CD14-positive monocyte (primary cell): ENCODE data around the gene SEC14L1. TPM values are rescaled to one million over a fixed set of nuclear protein-coding genes. Genes with fewer than 3 reads are reported as not detected.

Source experiments
- DNase-seq, 3 donors: peaks; one replicate each; pipeline ENCODE4 v3.0.0-alpha.2; 2011 to 2022
- H2AFZ ChIP-seq: 2 replicates; pipeline ENCODE4 v1.6.0; 2012; ENCODE audit warnings: mild to moderate bottlenecking, low read depth, low read length, inconsistent platforms; ENCODE audit not compliant: insufficient read depth, poor library complexity, severe bottlenecking
- H3K27ac ChIP-seq, 2 donors: 1 replicate in 1 of 2; 2 replicates in 1 of 2; pipeline ENCODE4 v1.5.1; 2012 to 2013; ENCODE audit warnings: low read length in 2 of 2, control low read depth in 1 of 2, inconsistent platforms in 1 of 2, low read depth in 1 of 2, mild to moderate bottlenecking in 1 of 2
- H3K27me3 ChIP-seq, 2 donors: one replicate each; pipeline versions ENCODE4 v1.6.0 to v1.6.1; 2011 to 2013; ENCODE audit warnings: low read length in 2 of 2; ENCODE audit not compliant: control insufficient read depth in 2 of 2, insufficient read depth in 2 of 2
- H3K36me3 ChIP-seq, 2 donors: replicated peaks in 1 of 2; 1 replicate in 1 of 2; 2 replicates in 1 of 2; pipeline versions ENCODE4 v1.5.1 to v1.6.1; 2012 to 2013; ENCODE audit warnings: low read length in 2 of 2, control low read depth in 1 of 2, inconsistent platforms in 1 of 2, mild to moderate bottlenecking in 1 of 2; ENCODE audit not compliant: insufficient read depth in 2 of 2, control insufficient read depth in 1 of 2
- H3K4me1 ChIP-seq, 2 donors: 1 replicate in 1 of 2; 2 replicates in 1 of 2; pipeline versions ENCODE4 v1.5.1 to v1.6.1; 2012 to 2013; ENCODE audit warnings: low read length in 2 of 2, control low read depth in 1 of 2, inconsistent platforms in 1 of 2, mild to moderate bottlenecking in 1 of 2, moderate library complexity in 1 of 2; ENCODE audit not compliant: insufficient read depth in 2 of 2, control insufficient read depth in 1 of 2
- H3K4me2 ChIP-seq: replicated peaks from 2 replicates; pipeline ENCODE3; 2012; ENCODE audit warnings: low read length, moderate library complexity, mild to moderate bottlenecking; ENCODE audit not compliant: poor library complexity, severe bottlenecking; ENCODE audit errors: extremely low read depth
- H3K4me3 ChIP-seq, 3 experiments: fragments of 200-600 bp in 1 of 3; sonication (generic) in 1 of 3; replicated peaks in 1 of 3; 1 replicate in 2 of 3; 2 replicates in 1 of 3; pipeline ENCODE4 v1.5.1; 2011 to 2013; ENCODE audit warnings: low read length in 3 of 3, mild to moderate bottlenecking in 3 of 3, control low read depth in 2 of 3, low read depth in 2 of 3, inconsistent platforms in 1 of 3, moderate library complexity in 1 of 3
- H3K79me2 ChIP-seq: 2 replicates; pipeline ENCODE4 v1.6.0; 2012; ENCODE audit warnings: mild to moderate bottlenecking, control low read depth, inconsistent platforms, low read length, moderate library complexity; ENCODE audit not compliant: insufficient read depth
- H3K9ac ChIP-seq: 2 replicates; pipeline ENCODE4 v1.6.0; 2017; ENCODE audit warnings: low read length, mild to moderate bottlenecking; ENCODE audit not compliant: insufficient read depth, poor library complexity, severe bottlenecking
- H3K9me3 ChIP-seq, 2 donors: replicated peaks in 1 of 2; 1 replicate in 1 of 2; 2 replicates in 1 of 2; pipeline versions ENCODE4 v1.5.1 to v1.6.1; 2012 to 2013; ENCODE audit warnings: low read length in 2 of 2, control low read depth in 1 of 2; ENCODE audit not compliant: control insufficient read depth in 1 of 2, insufficient read depth in 1 of 2
- H4K20me1 ChIP-seq: 2 replicates; pipeline ENCODE4 v1.6.0; 2012; ENCODE audit warnings: mild to moderate bottlenecking, low read length, control low read depth, moderate library complexity; ENCODE audit not compliant: insufficient read depth
- H3K27ac Mint-ChIP-seq, 7 donors: one replicate each; pipeline ENCODE4 v1.8.0; 2020; ENCODE audit warnings: mild to moderate bottlenecking in 7 of 7, mixed read lengths in 7 of 7, moderate library complexity in 6 of 7, inconsistent platforms in 2 of 7
- H3K27me3 Mint-ChIP-seq, 3 donors: one replicate each; pipeline ENCODE4 v1.8.0; 2021 to 2022; ENCODE audit warnings: low read depth in 3 of 3, mild to moderate bottlenecking in 3 of 3, mixed read lengths in 3 of 3, moderate library complexity in 3 of 3, inconsistent platforms in 1 of 3
- H3K36me3 Mint-ChIP-seq, 2 donors: one replicate each; pipeline ENCODE4 v1.8.0; 2020; ENCODE audit warnings: mixed read lengths in 2 of 2, inconsistent platforms in 1 of 2, mild to moderate bottlenecking in 1 of 2
- H3K4me1 Mint-ChIP-seq: one replicate; pipeline ENCODE4 v1.8.0; 2020; ENCODE audit warnings: mild to moderate bottlenecking, mixed read lengths
- H3K4me3 Mint-ChIP-seq, 2 donors: one replicate each; pipeline ENCODE4 v1.8.0; 2020; ENCODE audit warnings: mild to moderate bottlenecking in 2 of 2, mixed read lengths in 2 of 2, moderate library complexity in 1 of 2
- H3K9me3 Mint-ChIP-seq, 7 donors: one replicate each; pipeline ENCODE4 v1.8.0; 2020 to 2022; ENCODE audit warnings: mixed read lengths in 7 of 7, mild to moderate bottlenecking in 6 of 7, moderate library complexity in 6 of 7, inconsistent platforms in 2 of 7
- WGBS: methylation state at CpG from one replicate; pipeline ENCODE4 v1.1.5; 2013; ENCODE audit warnings: missing lambda C conversion rate; ENCODE audit not compliant: insufficient coverage; 5-methylcytosine and 5-hydroxymethylcytosine counted together
- intact Hi-C, 2 donors: fragments of 100-400 bp; cut with micrococcal nuclease; formaldehyde crosslinking; loops; one replicate each; pipeline versions ENCODE4 v1.15.0 to v1.15.1; 2023
- polyA plus RNA-seq, 3 donors: library from polyadenylated mRNA; depleted of rRNA in 1 of 3; unstranded in 2 of 3; stranded (reverse) in 1 of 3; fragments of 300-500 nt in 2 of 3; fragments of >200 nt in 1 of 3; fragmentation: Illumina TruSeq in 2 of 3; gene quantifications; 1 replicate in 2 of 3; 2 replicates in 1 of 3; pipeline ENCODE4 v1.2.3, GENCODE V29; 2012 to 2021
- TF ChIP-seq, protein P1 (sequence below): fragments of 200-600 bp; IDR thresholded peaks from one replicate; pipeline ENCODE4 v1.8.0; 2022; ENCODE audit warnings: antibody characterized with exemption, mild to moderate bottlenecking

SEC14L1 gene
- polyA plus RNA-seq, 3 donors: 34.1 to 76.4 (median 43.2) TPM

GRCh38 chr17:77115947-77116346, 24.8 kb upstream of the SEC14L1 start:
- no peak for DNase-seq
- H2AFZ ChIP-seq: no peak overlapping the region
- H4K20me1 ChIP-seq: no peaks in the 10 kb centered on the region
- H3K27me3 ChIP-seq: no peaks in the 10 kb centered on the region
- H3K9me3 Mint-ChIP-seq: peaks cover 0 to 2% (median 0%) of the 10 kb centered on the region in 7 donors
- H3K27ac Mint-ChIP-seq: peak overlapping the region in 3 of 7 donors; percentile 46 to 84 (median 68)
- TF ChIP-seq, protein P1, sequence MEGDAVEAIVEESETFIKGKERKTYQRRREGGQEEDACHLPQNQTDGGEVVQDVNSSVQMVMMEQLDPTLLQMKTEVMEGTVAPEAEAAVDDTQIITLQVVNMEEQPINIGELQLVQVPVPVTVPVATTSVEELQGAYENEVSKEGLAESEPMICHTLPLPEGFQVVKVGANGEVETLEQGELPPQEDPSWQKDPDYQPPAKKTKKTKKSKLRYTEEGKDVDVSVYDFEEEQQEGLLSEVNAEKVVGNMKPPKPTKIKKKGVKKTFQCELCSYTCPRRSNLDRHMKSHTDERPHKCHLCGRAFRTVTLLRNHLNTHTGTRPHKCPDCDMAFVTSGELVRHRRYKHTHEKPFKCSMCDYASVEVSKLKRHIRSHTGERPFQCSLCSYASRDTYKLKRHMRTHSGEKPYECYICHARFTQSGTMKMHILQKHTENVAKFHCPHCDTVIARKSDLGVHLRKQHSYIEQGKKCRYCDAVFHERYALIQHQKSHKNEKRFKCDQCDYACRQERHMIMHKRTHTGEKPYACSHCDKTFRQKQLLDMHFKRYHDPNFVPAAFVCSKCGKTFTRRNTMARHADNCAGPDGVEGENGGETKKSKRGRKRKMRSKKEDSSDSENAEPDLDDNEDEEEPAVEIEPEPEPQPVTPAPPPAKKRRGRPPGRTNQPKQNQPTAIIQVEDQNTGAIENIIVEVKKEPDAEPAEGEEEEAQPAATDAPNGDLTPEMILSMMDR: no peak
- no peaks in the 10 kb centered on the region for H3K9me3 ChIP-seq
- H3K4me3 Mint-ChIP-seq: no peak overlapping the region
- H3K36me3 ChIP-seq: no peaks in the 10 kb centered on the region
- peak overlapping the region; percentile 2 to 67 for H3K27ac ChIP-seq
- no peak overlapping the region for H3K9ac ChIP-seq
- 86% methylated on average over 1 of the region's 5 CpGs for WGBS
- no peaks in the 10 kb centered on the region for H3K79me2 ChIP-seq
- H3K4me1 ChIP-seq: peaks cover 32 to 45% of the 10 kb centered on the region in 2 donors
- peaks cover 0 to 5% (median 0%) of the 10 kb centered on the region in 3 donors for H3K27me3 Mint-ChIP-seq
- intact Hi-C loops: no loop called here
- H3K4me2 ChIP-seq: no peak overlapping the region
- no peak overlapping the region for H3K4me3 ChIP-seq
- no peaks in the 10 kb centered on the region for H3K36me3 Mint-ChIP-seq
- peaks cover 30% of the 10 kb centered on the region for H3K4me1 Mint-ChIP-seq

- Histone ChIP-seq H3K9me3 (no peaks in the 10 kb centered on the region), H3K79me2 (no peaks in the 10 kb centered on the region), H3K4me3 (no peak overlapping the region), H3K4me2 (no peak overlapping the region), H3K4me1 (peaks cover 27 to 40% of the 10 kb centered on the region in 2 donors), H3K9ac (no peak overlapping the region), H3K27ac (no peak overlapping the region), H2AFZ (no peak overlapping the region), H3K27me3 (no peaks in the 10 kb centered on the region), H3K36me3 (no peaks in the 10 kb centered on the region), H4K20me1 (no peaks in the 10 kb centered on the region)
- H3K9me3 Mint-ChIP-seq: peaks cover 0 to 2% (median 0%) of the 10 kb centered on the region in 7 donors
- DNase-seq: no peak
- H3K27me3 Mint-ChIP-seq: peaks cover 0 to 5% (median 0%) of the 10 kb centered on the region in 3 donors
- peaks cover 26% of the 10 kb centered on the region for H3K4me1 Mint-ChIP-seq
- 79% methylated on average over 3 of the region's 3 CpGs for WGBS
- H3K27ac Mint-ChIP-seq: peak overlapping the region in 1 of 7 donors; percentile 66
- H3K36me3 Mint-ChIP-seq: no peaks in the 10 kb centered on the region
- intact Hi-C loops: no loop called here
- no peak overlapping the region for H3K4me3 Mint-ChIP-seq
- TF ChIP-seq, protein P1: no peak
These were observed 24.4 kb upstream of the SEC14L1 start for GRCh38 chr17:77116371-77116860.
